K562 (cell line): ENCODE measurements around the gene IFT172. TPM values are rescaled to one million over a fixed set of nuclear protein-coding genes. Genes with fewer than 3 reads are reported as not detected.

ENCODE experiments used
- ARNT ChIP-seq, 2 experiments: fragments of 450-650 bp; IDR thresholded peaks; 2 replicates each; pipeline ENCODE4 v1.6.1; 2016; ENCODE audit warnings: mild to moderate bottlenecking in 1 of 2
- CTBP1 ChIP-seq: fragments of 450-650 bp; IDR thresholded peaks from 2 replicates; pipeline ENCODE4 v1.6.1; 2016; ENCODE audit warnings: borderline replicate concordance
- E2F4 ChIP-seq: sonication (generic); formaldehyde crosslinking; IDR thresholded peaks from 2 replicates; pipeline ENCODE4 v1.8.0; 2022; ENCODE audit warnings: mild to moderate bottlenecking, low read depth, missing genetic modification reagents
- EP300 ChIP-seq: IDR thresholded peaks from 2 replicates; pipeline ENCODE4 v1.6.1; 2012; ENCODE audit warnings: low read length, improper control_type of control experiment
- JUND ChIP-seq, 2 experiments: IDR thresholded peaks; 2 replicates in 1 of 2; 3 replicates in 1 of 2; pipeline ENCODE4 v1.6.1; 2011; ENCODE audit warnings: borderline replicate concordance in 2 of 2, low read depth in 2 of 2, low read length in 2 of 2, improper control_type of control experiment in 1 of 2, missing biosample characterization in 1 of 2, missing genetic modification characterization in 1 of 2, missing genetic modification reagents in 1 of 2
- MLLT1 ChIP-seq, 2 experiments: fragments of 450-650 bp; IDR thresholded peaks; 2 replicates each; pipeline ENCODE4 v1.6.1; 2016
- MNT ChIP-seq, 2 experiments: fragments of 450-650 bp; conservative IDR thresholded peaks; 2 replicates each; pipeline ENCODE4 v1.6.1; 2017; ENCODE audit warnings: mild to moderate bottlenecking in 2 of 2, moderate library complexity in 2 of 2
- MTA3 ChIP-seq: fragments of 450-650 bp; formaldehyde crosslinking; IDR thresholded peaks from 2 replicates; pipeline ENCODE4 v1.6.1; 2017; ENCODE audit warnings: mild to moderate bottlenecking, borderline replicate concordance
- NFIX ChIP-seq: fragments of 250-450 bp; sonication (Bioruptor Pico); IDR thresholded peaks from 2 replicates; pipeline ENCODE4 v1.4.0; 2020; ENCODE audit warnings: low read depth, mild to moderate bottlenecking, moderate library complexity
- SRF ChIP-seq, 2 experiments: fragments of 250-450, 450-650 bp in 1 of 2; sonication (Bioruptor Pico) in 1 of 2; sonication (generic) in 1 of 2; formaldehyde crosslinking; IDR thresholded peaks; 2 replicates each; pipeline versions ENCODE4 v1.5.0 to v1.5.1; 2020 to 2022; ENCODE audit warnings: mild to moderate bottlenecking in 1 of 2, missing genetic modification reagents in 1 of 2
- SRSF3 ChIP-seq: fragments of 200-400 bp; formaldehyde crosslinking; IDR thresholded peaks from 2 replicates; pipeline ENCODE4 v1.6.1; 2016; ENCODE audit warnings: mild to moderate bottlenecking, low read length, moderate library complexity; ENCODE audit not compliant: insufficient read depth
- TEAD4 ChIP-seq, 2 experiments: sonication (generic) in 1 of 2; formaldehyde crosslinking in 1 of 2; IDR thresholded peaks; 2 replicates each; pipeline versions ENCODE4 v1.6.1 to v1.8.0; 2012 to 2022; ENCODE audit warnings: borderline replicate concordance in 1 of 2, inconsistent platforms in 1 of 2, low read length in 1 of 2, mild to moderate bottlenecking in 1 of 2, missing genetic modification reagents in 1 of 2
- TFAP4 ChIP-seq: sonication (generic); formaldehyde crosslinking; IDR thresholded peaks from 2 replicates; pipeline ENCODE4 v1.8.0; 2022; ENCODE audit warnings: missing genetic modification reagents, mild to moderate bottlenecking, moderate library complexity, borderline replicate concordance
- TRIM24 ChIP-seq, 2 experiments: fragments of 450-650 bp; IDR thresholded peaks; 2 replicates each; pipeline ENCODE4 v1.6.1; 2016
- ZKSCAN1 ChIP-seq: fragments of 150-350 bp; IDR thresholded peaks from 2 replicates; pipeline ENCODE4 v1.6.1; 2016; ENCODE audit warnings: low read depth, low read length
- ZNF592 ChIP-seq: fragments of 450-650 bp; IDR thresholded peaks from 2 replicates; pipeline ENCODE4 v1.6.1; 2017; ENCODE audit warnings: antibody characterized with exemption, mild to moderate bottlenecking
- polyA plus RNA-seq, 8 experiments: library from polyadenylated mRNA; depleted of rRNA in 4 of 8; stranded (reverse) in 5 of 8; unstranded in 3 of 8; fragments of >200 nt; fragmentation: Nextera tagmentation in 2 of 8; fragmentation: Illumina TruSeq in 1 of 8; extraction: Ambion mirVana in 2 of 8; extraction: Trizol in 1 of 8; gene quantifications; 2 replicates each; pipeline versions ENCODE4 v1.2.1 to v1.2.3, GENCODE V29; 2011 to 2014; ENCODE audit warnings: inconsistent platforms in 1 of 8, missing spikeins in 1 of 8
- total RNA-seq, 7 experiments: library from RNA; depleted of rRNA in 6 of 7; stranded (reverse); fragments of >200 nt in 6 of 7; fragmentation: Illumina TruSeq in 2 of 7; extraction: Trizol in 2 of 7; gene quantifications; 2 replicates each; pipeline versions ENCODE4 v1.2.1 to v1.2.3, GENCODE V29; 2011 to 2021; ENCODE audit warnings: low replicate concordance in 1 of 7

Gene IFT172
- total and polyA plus RNA-seq, 9 of the 15 experiments (the other 6 are each of a cell fraction or from before 2014, with no cell fraction given), result 5.6 to 19.1 (median 13.5) TPM

GRCh38 chr2:27537287-27537686, 47.7 kb upstream of the IFT172 start (continued):
- TF ChIP-seq ZNF592, result 0 out of 2 replicates have a peak, but pooled peaks have one; percentile 58
- TF ChIP-seq CTBP1, result peak; percentile 83; the same call in 1 of the 2 replicates
- no peak for TF ChIP-seq MNT (conservative IDR thresholded peaks at IDR 0.05)
- TF ChIP-seq SRSF3, result no peak
- TF ChIP-seq TFAP4 (CRISPR knock-in tag), result no peak; the same call in 1 of the 2 replicates
- TF ChIP-seq JUND (IDR thresholded peaks at IDR 0.05; ENCODE audit: borderline replicate concordance, low read depth, low read length), result no peak
- peak; percentile 30; the same call in 1 of the 3 replicates for TF ChIP-seq JUND (tag; IDR thresholded peaks at IDR 0.05; ENCODE audit: borderline replicate concordance, low read depth, low read length)
- no peak for TF ChIP-seq NFIX (CRISPR knock-in tag)
- no peak for TF ChIP-seq ARNT (IDR thresholded peaks at IDR 0.05)
- 0 out of 2 replicates have a peak, but pooled peaks have one; percentile 26 for TF ChIP-seq MTA3
- peak in 1 of 2 experiments; percentile 29; a peak in 1 of 4 replicates for TF ChIP-seq TRIM24 (IDR thresholded peaks at IDR 0.05)
- no peak for TF ChIP-seq SRF (CRISPR knock-in tag; IDR thresholded peaks at IDR 0.05)
- no peak for TF ChIP-seq ZKSCAN1
- TF ChIP-seq MLLT1 (IDR thresholded peaks at IDR 0.05), result peak in 1 of 2 experiments; percentile 68; a peak in 2 of 4 replicates
- peak; percentile 86 for TF ChIP-seq TEAD4 (IDR thresholded peaks at IDR 0.05; ENCODE audit: low read length)
- TF ChIP-seq TEAD4 (CRISPR knock-in tag; IDR thresholded peaks at IDR 0.05; ENCODE audit: borderline replicate concordance), result no peak
- peak; percentile 76; the same call in 1 of the 2 replicates for TF ChIP-seq EP300
- no peak for TF ChIP-seq E2F4 (CRISPR knock-in tag)
